22Rv1 (cell line): ENCODE results near the gene DNAH10.

Experiments
- H3K27ac ChIP-seq: fragments of 450-650 bp; 2 replicates; pipeline ENCODE4 v1.5.1; 2017
- ZFX ChIP-seq: fragments of 450-650 bp; IDR thresholded peaks from 2 replicates; pipeline ENCODE4 v1.6.1; 2017; ENCODE audit warnings: antibody characterized with exemption, borderline replicate concordance
- TF ChIP-seq, protein P1 (sequence below): fragments of 450-650 bp; IDR thresholded peaks from 2 replicates; pipeline ENCODE4 v1.5.1; 2017; ENCODE audit warnings: mild to moderate bottlenecking

Gene DNAH10

DNA sequence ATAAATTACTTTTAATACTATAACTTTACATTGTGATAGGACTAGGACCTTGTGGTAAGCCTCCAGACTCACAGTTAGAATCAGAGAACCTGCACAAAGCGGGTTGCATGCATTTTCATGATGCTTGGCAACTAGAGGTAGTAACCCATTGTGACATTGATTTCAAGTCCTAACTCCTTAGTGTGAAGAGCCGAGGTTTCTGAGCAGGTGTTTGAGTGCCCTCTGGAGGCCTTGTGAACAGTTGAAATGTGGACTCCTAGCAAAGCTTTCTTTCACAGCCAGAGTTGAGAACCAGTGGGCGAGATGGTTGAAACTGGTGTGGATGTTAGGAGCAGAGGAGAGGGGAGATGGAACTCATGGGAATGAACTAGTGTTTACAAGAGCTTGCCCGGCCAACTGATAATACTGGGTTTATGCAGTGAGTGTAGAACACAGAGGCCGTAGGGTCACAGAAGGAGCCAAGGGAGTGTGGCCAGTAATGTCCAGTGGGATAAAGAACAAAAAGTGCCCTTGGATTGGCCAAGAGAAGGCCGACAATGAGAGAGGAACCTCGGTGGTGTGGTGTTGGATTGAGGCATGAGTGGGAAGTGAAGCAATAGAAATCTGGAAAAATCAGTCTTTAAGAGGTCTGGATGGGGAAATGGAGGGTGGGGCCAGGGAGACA, 221.9 kb downstream of the DNAH10 start:
- TF ChIP-seq, protein P1, sequence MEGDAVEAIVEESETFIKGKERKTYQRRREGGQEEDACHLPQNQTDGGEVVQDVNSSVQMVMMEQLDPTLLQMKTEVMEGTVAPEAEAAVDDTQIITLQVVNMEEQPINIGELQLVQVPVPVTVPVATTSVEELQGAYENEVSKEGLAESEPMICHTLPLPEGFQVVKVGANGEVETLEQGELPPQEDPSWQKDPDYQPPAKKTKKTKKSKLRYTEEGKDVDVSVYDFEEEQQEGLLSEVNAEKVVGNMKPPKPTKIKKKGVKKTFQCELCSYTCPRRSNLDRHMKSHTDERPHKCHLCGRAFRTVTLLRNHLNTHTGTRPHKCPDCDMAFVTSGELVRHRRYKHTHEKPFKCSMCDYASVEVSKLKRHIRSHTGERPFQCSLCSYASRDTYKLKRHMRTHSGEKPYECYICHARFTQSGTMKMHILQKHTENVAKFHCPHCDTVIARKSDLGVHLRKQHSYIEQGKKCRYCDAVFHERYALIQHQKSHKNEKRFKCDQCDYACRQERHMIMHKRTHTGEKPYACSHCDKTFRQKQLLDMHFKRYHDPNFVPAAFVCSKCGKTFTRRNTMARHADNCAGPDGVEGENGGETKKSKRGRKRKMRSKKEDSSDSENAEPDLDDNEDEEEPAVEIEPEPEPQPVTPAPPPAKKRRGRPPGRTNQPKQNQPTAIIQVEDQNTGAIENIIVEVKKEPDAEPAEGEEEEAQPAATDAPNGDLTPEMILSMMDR: peak; percentile 86
- TF ChIP-seq ZFX: no peak
- H3K27ac ChIP-seq: no peak overlapping the region

DNA sequence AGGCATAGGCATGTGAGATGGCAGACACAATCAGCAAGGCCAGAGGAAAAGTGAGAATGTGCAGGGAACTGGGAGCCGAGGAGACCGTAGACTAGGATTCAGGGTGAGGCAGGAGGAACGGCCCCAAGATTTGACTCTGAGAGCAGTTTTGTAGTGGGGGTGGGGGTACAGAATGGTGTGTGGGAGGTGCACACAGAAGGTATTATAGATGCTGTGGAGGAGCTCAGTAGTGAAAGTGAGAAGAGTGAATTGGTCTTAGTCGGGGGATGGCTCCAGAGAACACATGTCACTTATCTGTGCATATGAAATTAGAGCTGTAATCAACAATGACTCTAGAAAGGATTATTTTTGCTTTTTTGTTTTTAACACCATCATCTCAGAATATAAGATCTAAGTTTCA, 222.8 kb downstream of the DNAH10 start:
- TF ChIP-seq, protein P1: no peak
- TF ChIP-seq ZFX: no peak
- H3K27ac ChIP-seq: no peak overlapping the region
